Aorta (tissue), 5 donors: ENCODE results near the gene SKA1. TPM values are rescaled to one million over a fixed set of nuclear protein-coding genes. Genes with fewer than 3 reads are reported as not detected.

Source experiments
- ATAC-seq: fragments of 200-7000 bp; cut with Tn5 transposase; one replicate; pipeline ENCODE4 v1.9.1; 2022; ENCODE audit warnings: moderate library complexity; ENCODE audit not compliant: low FRiP score
- DNase-seq, 2 donors: peaks; one replicate each; pipeline ENCODE4 v3.0.0-alpha.2; 2020
- H3K27ac ChIP-seq, 2 donors: one replicate each; pipeline ENCODE4 v1.5.1; 2013; ENCODE audit warnings: low read length in 2 of 2, mild to moderate bottlenecking in 2 of 2, moderate library complexity in 2 of 2, control low read depth in 1 of 2, inconsistent platforms in 1 of 2, low read depth in 1 of 2
- H3K27me3 ChIP-seq, 2 donors: one replicate each; pipeline ENCODE4 v1.6.1; 2013; ENCODE audit warnings: control low read depth in 1 of 2, low read length in 1 of 2, mild to moderate bottlenecking in 1 of 2, moderate library complexity in 1 of 2; ENCODE audit not compliant: insufficient read depth in 2 of 2, control insufficient read depth in 1 of 2
- H3K36me3 ChIP-seq, 2 donors: one replicate each; pipeline ENCODE4 v1.6.1; 2013; ENCODE audit warnings: control low read depth in 1 of 2, low read length in 1 of 2, mild to moderate bottlenecking in 1 of 2; ENCODE audit not compliant: insufficient read depth in 2 of 2, control insufficient read depth in 1 of 2
- H3K4me1 ChIP-seq, 2 donors: one replicate each; pipeline ENCODE4 v1.6.1; 2013; ENCODE audit warnings: low read length in 2 of 2, control low read depth in 1 of 2, mild to moderate bottlenecking in 1 of 2, moderate library complexity in 1 of 2; ENCODE audit not compliant: insufficient read depth in 2 of 2, control insufficient read depth in 1 of 2
- H3K4me3 ChIP-seq, 2 donors: one replicate each; pipeline ENCODE4 v1.5.1; 2013; ENCODE audit warnings: low read length in 2 of 2, control low read depth in 1 of 2, mild to moderate bottlenecking in 1 of 2
- H3K9me3 ChIP-seq: one replicate; pipeline ENCODE4 v1.6.1; 2013; ENCODE audit warnings: mild to moderate bottlenecking, low read length; ENCODE audit not compliant: control insufficient read depth
- WGBS, 2 donors: extraction: QIAGEN DNeasy Blood & Tissue Kit; methylation state at CpG; one replicate each; pipeline ENCODE4 v1.1.7; 2013; 5-methylcytosine and 5-hydroxymethylcytosine counted together
- intact Hi-C, 2 donors: fragments of 100-400 bp; cut with DNase I; formaldehyde crosslinking; loops; one replicate each; pipeline versions ENCODE4 v1.14.2 to v1.15.0; 2022
- polyA plus RNA-seq, 2 donors: library from polyadenylated mRNA; stranded (reverse); fragments of 200-250 nt; gene quantifications; one replicate each; pipeline ENCODE4 v1.2.3, GENCODE V29; 2013
- total RNA-seq, 2 donors: library from RNA; stranded (reverse); fragmentation: NEBNext Ultra II Directional; extraction: Animal tissue kit (Norgen Biotek cat#: 25700); gene quantifications; one replicate each; pipeline ENCODE4 v1.2.1, GENCODE V29; 2021
- donor health status: healthy with polysubstance abuse.
- donor health status: Bipolar disorder and iron deficiency.
- donor health status: DM: no; HTN: no; CAD: no.
- donor health status: DM: no; HTN: no; CAD: no.
- donor health status: DM: yes; HTN: yes; CAD: no.

The SKA1 gene
- total and polyA plus RNA-seq, 4 donors: 0.42 to 0.52 TPM; not detected in 2

GRCh38 chr18:50350699-50351098, 24.1 kb upstream of the SKA1 start:
- ATAC-seq (no peak), DNase-seq (no peak)
- no peaks in the 10 kb centered on the region for H3K4me1 ChIP-seq
- no peak overlapping the region for H3K4me3 ChIP-seq
- H3K9me3 ChIP-seq: no peaks in the 10 kb centered on the region
- H3K27me3 ChIP-seq: no peaks in the 10 kb centered on the region
- H3K27ac ChIP-seq: no peak overlapping the region
- 71 to 74% methylated on average over 2 of the region's 2 CpGs for WGBS, 2 donors
- intact Hi-C loops: loop anchor here in 1 of 2 donors (10.0 kb wide), 1 partner anchor 146 kb away; no protein-coding TSS in a partner anchor
- no peaks in the 10 kb centered on the region for H3K36me3 ChIP-seq

- no peak overlapping the region for H3K27ac ChIP-seq
- intact Hi-C loops: loop anchor here in 1 of 2 donors (10.0 kb wide), 1 partner anchor 151 kb away; no protein-coding TSS in a partner anchor
- WGBS, 2 donors: 20 to 25% methylated on average over 4 of the region's 4 CpGs
- DNase-seq (no peak), ATAC-seq (no peak)
- no peak overlapping the region for H3K4me3 ChIP-seq
- no peaks in the 10 kb centered on the region for H3K27me3 ChIP-seq
- no peaks in the 10 kb centered on the region for H3K36me3 ChIP-seq
- no peaks in the 10 kb centered on the region for H3K9me3 ChIP-seq
- no peaks in the 10 kb centered on the region for H3K4me1 ChIP-seq
Measured at GRCh38 chr18:50356036-50356945, 18.6 kb upstream of the SKA1 start.

- intact Hi-C loops: loop anchor here in 1 of 2 donors (10.0 kb wide), 1 partner anchor 154 kb away; no protein-coding TSS in a partner anchor
- WGBS, 2 donors: 2 to 16% methylated on average over 1 of the region's 1 CpG
Measured at GRCh38 chr18:50358844-50359243, 16.0 kb upstream of the SKA1 start.

GRCh38 chr18:50359806-50360205, 15.0 kb upstream of the SKA1 start:
- no peak for ATAC-seq
- DNase-seq: no peak
- Histone ChIP-seq H3K4me1 (no peaks in the 10 kb centered on the region), H3K27ac (no peak overlapping the region), H3K27me3 (peaks cover 0 to 3% of the 10 kb centered on the region in 2 donors), H3K4me3 (no peak overlapping the region), H3K9me3 (no peaks in the 10 kb centered on the region), H3K36me3 (no peaks in the 10 kb centered on the region)
- 67 to 71% methylated on average over 2 of the region's 2 CpGs for WGBS, 2 donors
- intact Hi-C loops: loop anchor here in 1 of 2 donors (10.0 kb wide), 1 partner anchor 155 kb away; no protein-coding TSS in a partner anchor

More at GRCh38 chr18:50358844-50359243, 16.0 kb upstream of the SKA1 start:
- DNase-seq: no peak
- no peak for ATAC-seq
- no peaks in the 10 kb centered on the region for H3K36me3 ChIP-seq
- no peaks in the 10 kb centered on the region for H3K4me1 ChIP-seq
- H3K4me3 ChIP-seq: no peak overlapping the region
- no peaks in the 10 kb centered on the region for H3K9me3 ChIP-seq
- H3K27me3 ChIP-seq: peaks cover 0 to under 1% of the 10 kb centered on the region in 2 donors
- H3K27ac ChIP-seq: no peak overlapping the region

- ATAC-seq: no peak
- H3K9me3 ChIP-seq: no peaks in the 10 kb centered on the region
- DNase-seq: no peak
- H3K4me1 ChIP-seq: no peaks in the 10 kb centered on the region
- peaks cover 0 to 3% of the 10 kb centered on the region in 2 donors for H3K27me3 ChIP-seq
- no peak overlapping the region for H3K27ac ChIP-seq
- whole genome bisulfite sequencing, 2 donors: 15 to 19% methylated on average over 2 of the region's 2 CpGs
- H3K36me3 ChIP-seq: no peaks in the 10 kb centered on the region
- intact Hi-C loops: no loop called here
- no peak overlapping the region for H3K4me3 ChIP-seq
Measured at GRCh38 chr18:50360611-50361010, 14.2 kb upstream of the SKA1 start.

DNA sequence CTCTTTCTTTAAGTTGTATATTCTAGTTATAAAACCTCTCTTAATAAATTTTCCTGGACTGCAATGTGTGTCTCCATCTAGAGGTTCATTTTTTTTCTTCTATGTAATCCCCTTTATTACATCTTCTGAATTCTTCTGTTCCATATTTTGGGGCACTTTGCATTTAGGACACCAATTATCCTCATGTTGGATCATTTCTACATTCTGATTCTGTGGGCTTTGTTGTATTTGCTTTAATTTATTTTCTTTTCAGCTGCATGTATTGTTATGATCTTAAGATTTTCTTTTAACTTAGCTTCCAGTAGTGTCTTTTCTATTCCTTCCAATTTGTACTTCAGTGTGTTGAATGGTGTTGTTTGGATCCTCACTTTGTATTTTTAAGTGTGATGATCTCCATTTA, 5.2 kb upstream of the SKA1 start:
- Histone ChIP-seq H3K27me3 (no peaks in the 10 kb centered on the region), H3K9me3 (no peaks in the 10 kb centered on the region), H3K27ac (no peak overlapping the region), H3K36me3 (no peaks in the 10 kb centered on the region), H3K4me3 (no peak overlapping the region), H3K4me1 (no peaks in the 10 kb centered on the region)
- DNase-seq: no peak
- no peak for ATAC-seq
- intact Hi-C loops: loop anchor here (10.0 kb wide), 1 partner anchor 85 kb away; the partner anchor contains the start of genes CXXC1 (in 2 of the 2) and MBD1 (in 2 of the 2)

- H3K4me1 ChIP-seq: no peaks in the 10 kb centered on the region
- DNase-seq: no peak
- H3K36me3 ChIP-seq: no peaks in the 10 kb centered on the region
- no peak overlapping the region for H3K27ac ChIP-seq
- no peak overlapping the region for H3K4me3 ChIP-seq
- ATAC-seq: no peak
- WGBS, 2 donors: 77 to 86% methylated on average over 5 of the region's 5 CpGs
- H3K27me3 ChIP-seq: no peaks in the 10 kb centered on the region
- no peaks in the 10 kb centered on the region for H3K9me3 ChIP-seq
- intact Hi-C loops: loop anchor here (10.0 kb wide), 1 partner anchor 88 kb away; the partner anchor contains the start of genes CXXC1 (in 2 of the 2) and MBD1 (in 2 of the 2)
Measured at GRCh38 chr18:50372743-50373142, 2.1 kb upstream of the SKA1 start.

- Histone ChIP-seq H3K4me1 (no peaks in the 10 kb centered on the region), H3K9me3 (no peaks in the 10 kb centered on the region), H3K4me3 (no peak overlapping the region), H3K27ac (no peak overlapping the region), H3K36me3 (no peaks in the 10 kb centered on the region), H3K27me3 (no peaks in the 10 kb centered on the region)
- WGBS, 2 donors: 85 to 86% methylated on average over 7 of the region's 7 CpGs
- DNase-seq (no peak), ATAC-seq (no peak)
- intact Hi-C loops: loop anchor here (10.0 kb wide), 1 partner anchor 89 kb away; the partner anchor contains the start of genes CXXC1 (in 2 of the 2) and MBD1 (in 2 of the 2)
Measured at GRCh38 chr18:50373561-50374219, 1.2 kb upstream of the SKA1 start.
